HUES6 (cell line): ENCODE results near the gene RAF1.
A peak's percentile ranks its signal among the peaks of the same experiment; 100 is the strongest.
"Not testable (repeated sequence)": the region's sequence is repeated elsewhere in the genome, so short reads cannot be mapped to it uniquely, and the experiment has no call there.

Experiments used
- H3K27ac ChIP-seq: 2 replicates; pipeline ENCODE4 v1.7.0; 2013; ENCODE audit warnings: low read depth, mild to moderate bottlenecking, low read length, inconsistent platforms
- H3K27me3 ChIP-seq: 2 replicates; pipeline ENCODE4 v1.6.1; 2013; ENCODE audit warnings: low read length; ENCODE audit not compliant: control insufficient read depth, insufficient read depth
- H3K36me3 ChIP-seq: 2 replicates; pipeline ENCODE4 v1.6.1; 2013; ENCODE audit warnings: low read length; ENCODE audit not compliant: control insufficient read depth, insufficient read depth
- H3K4me1 ChIP-seq: 2 replicates; pipeline ENCODE4 v1.6.1; 2013; ENCODE audit warnings: low read length; ENCODE audit not compliant: control insufficient read depth, insufficient read depth
- H3K4me3 ChIP-seq: 2 replicates; pipeline ENCODE4 v1.5.1; 2013; ENCODE audit warnings: low read depth, low read length
- H3K9ac ChIP-seq: one replicate; pipeline ENCODE4 v1.6.1; 2013; ENCODE audit warnings: mild to moderate bottlenecking, low read length
- H3K9me3 ChIP-seq: 2 replicates; pipeline ENCODE4 v1.6.1; 2013; ENCODE audit warnings: low read depth, low read length; ENCODE audit not compliant: control insufficient read depth, insufficient read depth

Gene RAF1

GRCh38 chr3:12659316-12660015 lies 4.5 kb downstream of the RAF1 start:
- no peak overlapping the region for H3K4me3 ChIP-seq
- no peak overlapping the region for H3K27ac ChIP-seq

GRCh38 chr3:12658593-12659058 lies 5.3 kb downstream of the RAF1 start:
- no peak overlapping the region for H3K4me3 ChIP-seq
- no peaks in the 10 kb centered on the region for H3K9me3 ChIP-seq
- H3K27me3 ChIP-seq, result no peaks in the 10 kb centered on the region
- H3K36me3 ChIP-seq, result no peaks in the 10 kb centered on the region
- no peak overlapping the region for H3K9ac ChIP-seq
- 0 out of 2 replicates have a peak overlapping the region, but pooled peaks have one; percentile 44 for H3K27ac ChIP-seq
- H3K4me1 ChIP-seq, result peaks cover 26% of the 10 kb centered on the region

More at GRCh38 chr3:12659316-12660015, 4.5 kb downstream of the RAF1 start:
- Histone ChIP-seq H3K9ac (no peak overlapping the region), H3K36me3 (no peaks in the 10 kb centered on the region), H3K9me3 (no peaks in the 10 kb centered on the region), H3K4me1 (peaks cover 26% of the 10 kb centered on the region), H3K27me3 (no peaks in the 10 kb centered on the region)

GRCh38 chr3:12656850-12657249 lies 7.1 kb downstream of the RAF1 start:
- Histone ChIP-seq H3K9me3 (no peaks in the 10 kb centered on the region), H3K27me3 (no peaks in the 10 kb centered on the region), H3K4me1 (peaks cover 26% of the 10 kb centered on the region), H3K27ac (no peak overlapping the region), H3K4me3 (no peak overlapping the region), H3K9ac (no peak overlapping the region), H3K36me3 (no peaks in the 10 kb centered on the region)

- Histone ChIP-seq H3K36me3 (no peaks in the 10 kb centered on the region), H3K27me3 (no peaks in the 10 kb centered on the region), H3K9me3 (no peaks in the 10 kb centered on the region), H3K27ac (no peak overlapping the region), H3K9ac (no peak overlapping the region), H3K4me1 (peaks cover 26% of the 10 kb centered on the region), H3K4me3 (no peak overlapping the region)
Measured at GRCh38 chr3:12656193-12656592, 7.7 kb downstream of the RAF1 start.

- Histone ChIP-seq H3K36me3 (no peaks in the 10 kb centered on the region), H3K4me1 (peaks cover 24% of the 10 kb centered on the region), H3K27me3 (no peaks in the 10 kb centered on the region), H3K9me3 (no peaks in the 10 kb centered on the region), H3K9ac (no peak overlapping the region), H3K27ac (no peak overlapping the region), H3K4me3 (no peak overlapping the region)
Measured at GRCh38 chr3:12655701-12656100, 8.2 kb downstream of the RAF1 start.

- H3K9me3 ChIP-seq, result no peaks in the 10 kb centered on the region
- peaks cover 9% of the 10 kb centered on the region; the same call in 1 of the 2 replicates for H3K4me1 ChIP-seq
- H3K36me3 ChIP-seq, result no peaks in the 10 kb centered on the region
- H3K4me3 ChIP-seq, result no peak overlapping the region
- H3K27me3 ChIP-seq, result no peaks in the 10 kb centered on the region
- no peak overlapping the region for H3K9ac ChIP-seq
- H3K27ac ChIP-seq, result no peak overlapping the region
Measured at GRCh38 chr3:12653747-12654146, 10.2 kb downstream of the RAF1 start.

- Histone ChIP-seq H3K36me3 (no peaks in the 10 kb centered on the region), H3K9ac (no peak overlapping the region), H3K9me3 (no peaks in the 10 kb centered on the region), H3K27ac (no peak overlapping the region), H3K4me3 (no peak overlapping the region), H3K4me1 (peaks cover 9% of the 10 kb centered on the region), H3K27me3 (no peaks in the 10 kb centered on the region)
Measured at GRCh38 chr3:12648384-12648959, 15.4 kb downstream of the RAF1 start.

GRCh38 chr3:12644331-12644937 lies 19.5 kb downstream of the RAF1 start:
- no peaks in the 10 kb centered on the region for H3K36me3 ChIP-seq
- H3K9ac ChIP-seq, result no peak overlapping the region
- H3K27ac ChIP-seq, result peak overlapping the region; percentile 29; the same call in 1 of the 2 replicates
- no peaks in the 10 kb centered on the region for H3K27me3 ChIP-seq
- peaks cover 3% of the 10 kb centered on the region; the same call in 1 of the 2 replicates for H3K9me3 ChIP-seq
- H3K4me1 ChIP-seq, result peaks cover 7% of the 10 kb centered on the region
- no peak overlapping the region for H3K4me3 ChIP-seq

GRCh38 chr3:12643724-12644123 lies 20.2 kb downstream of the RAF1 start:
- Histone ChIP-seq H3K4me1 (peaks cover 7% of the 10 kb centered on the region), H3K9me3 (peaks cover 3% of the 10 kb centered on the region; the same call in 1 of the 2 replicates), H3K27ac (peak overlapping the region; percentile 29; the same call in 1 of the 2 replicates), H3K4me3 (no peak overlapping the region), H3K36me3 (no peaks in the 10 kb centered on the region), H3K27me3 (no peaks in the 10 kb centered on the region), H3K9ac (no peak overlapping the region)

- H3K4me1 ChIP-seq, result peaks cover 10% of the 10 kb centered on the region
- H3K27me3 ChIP-seq, result no peaks in the 10 kb centered on the region
- no peaks in the 10 kb centered on the region for H3K36me3 ChIP-seq
- peaks cover 3% of the 10 kb centered on the region; the same call in 1 of the 2 replicates for H3K9me3 ChIP-seq
- H3K9ac ChIP-seq, result no peak overlapping the region
- no peak overlapping the region for H3K27ac ChIP-seq
- H3K4me3 ChIP-seq, result no peak overlapping the region
Measured at GRCh38 chr3:12643010-12643380, 20.9 kb downstream of the RAF1 start.

- H3K4me1 ChIP-seq, result peaks cover 23% of the 10 kb centered on the region
- not testable (repeated sequence) for H3K27ac ChIP-seq, H3K9me3 ChIP-seq, H3K36me3 ChIP-seq, H3K9ac ChIP-seq, H3K27me3 ChIP-seq, H3K4me3 ChIP-seq
Measured at GRCh38 chr3:12640853-12641252, 23.1 kb downstream of the RAF1 start.
